Measurements from ENCODE around the gene ADM2.

Gene ADM2

DNA sequence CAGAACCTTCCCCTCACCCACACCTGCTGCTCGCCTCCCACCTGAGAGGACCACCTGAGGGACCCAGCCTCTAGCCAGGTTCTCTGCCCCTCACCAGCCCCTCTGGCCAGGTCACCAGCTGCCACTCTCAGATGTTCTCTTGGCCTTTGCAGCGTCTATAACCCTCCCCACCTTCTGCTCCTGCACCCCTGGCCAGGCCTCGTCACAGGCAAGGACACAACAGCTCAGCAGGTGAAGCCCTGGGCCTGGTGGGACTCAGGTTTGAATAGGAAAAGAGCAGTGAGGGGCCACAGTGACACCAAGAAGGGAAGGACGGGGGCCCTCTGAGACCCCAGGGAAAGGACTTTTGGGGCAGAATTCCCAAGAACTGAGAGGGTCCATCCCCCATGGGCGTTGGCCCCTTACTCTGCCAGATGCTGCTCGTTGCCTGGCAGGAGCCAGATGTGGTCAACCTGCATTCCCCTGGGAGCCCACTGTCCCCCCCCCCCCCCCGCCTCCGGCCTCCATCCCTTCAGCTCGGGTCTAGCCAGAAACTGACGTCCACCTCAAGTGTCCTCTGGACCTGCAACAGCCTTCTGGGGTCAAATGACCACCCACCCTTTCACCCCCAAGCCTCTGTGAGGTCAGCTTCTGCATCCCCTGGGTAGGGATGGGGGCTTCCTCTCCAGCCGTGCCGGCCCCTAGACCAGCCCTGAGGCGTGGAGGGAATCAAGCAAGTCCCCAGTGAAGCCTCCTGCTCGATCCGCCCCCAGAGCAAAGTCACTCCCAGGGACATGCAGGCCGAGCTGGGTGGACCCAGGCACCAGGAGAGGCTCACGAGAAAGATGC lies 35.2 kb upstream of the ADM2 start:
- no peak for DNase-seq

DNA sequence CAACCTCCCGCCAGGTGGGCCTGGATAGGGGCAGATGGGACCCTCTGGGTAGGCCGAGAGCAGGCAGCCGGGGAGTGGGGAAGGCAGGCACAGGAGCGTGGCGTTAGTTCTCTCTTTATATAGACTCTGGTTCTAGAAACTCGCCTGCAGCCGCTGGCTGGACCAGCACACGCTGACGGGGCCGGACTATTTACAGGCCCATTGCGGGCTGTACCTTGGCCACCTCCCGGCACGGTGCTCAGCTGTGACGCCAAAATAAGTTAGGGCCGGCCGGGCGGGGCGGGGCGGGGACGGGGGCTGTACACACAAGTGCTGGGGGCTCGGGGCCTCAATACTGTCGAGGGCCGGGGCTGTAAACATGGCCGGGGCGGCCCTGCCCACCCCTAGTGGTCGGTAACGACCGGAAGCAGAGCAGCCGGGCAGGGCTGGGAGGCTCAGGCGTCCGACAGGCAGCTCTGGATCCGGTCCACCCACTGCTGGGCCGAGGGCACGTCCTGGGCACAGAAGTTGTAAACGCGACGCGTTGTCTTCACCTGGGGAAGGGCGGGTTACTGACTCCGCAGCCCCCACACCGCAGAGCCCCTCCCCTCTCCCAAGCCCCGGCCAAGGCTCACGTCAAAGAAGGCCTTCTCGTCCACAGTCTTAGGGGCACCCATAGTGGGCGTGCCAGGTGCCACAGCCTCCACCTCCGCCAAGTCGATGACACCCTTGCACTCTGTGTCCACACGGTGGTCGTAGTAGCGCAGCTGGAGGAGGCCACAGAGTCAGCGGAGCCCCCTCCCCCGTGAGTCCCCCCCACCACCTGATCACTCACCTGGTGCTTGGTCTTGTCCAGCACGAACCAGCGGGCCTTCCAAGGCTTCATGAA lies 34.4 kb upstream of the ADM2 start:
- no peak for DNase-seq

GRCh38 chr22:50447576-50448551 lies 33.5 kb upstream of the ADM2 start:
- DNase-seq = no peak

DNA sequence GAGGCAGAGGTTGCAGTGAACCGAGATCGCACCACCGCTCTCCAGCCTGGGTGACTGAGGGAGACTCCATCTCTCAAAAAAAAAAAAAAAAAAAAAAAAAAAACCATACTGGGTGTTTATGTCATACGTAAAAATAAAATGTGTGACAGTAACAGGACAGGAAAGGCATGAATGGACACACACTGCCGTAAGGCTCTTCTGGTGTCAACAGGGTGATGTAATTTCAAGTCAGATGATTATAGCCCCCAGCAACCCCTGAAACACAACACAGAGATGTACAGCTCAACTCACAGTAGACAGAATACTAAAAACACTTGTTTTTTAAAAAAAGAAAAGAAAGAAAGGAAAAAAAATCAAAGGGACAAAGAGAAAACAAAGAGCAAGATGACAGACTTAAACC lies 28.7 kb upstream of the ADM2 start:
- no peak for DNase-seq

DNA sequence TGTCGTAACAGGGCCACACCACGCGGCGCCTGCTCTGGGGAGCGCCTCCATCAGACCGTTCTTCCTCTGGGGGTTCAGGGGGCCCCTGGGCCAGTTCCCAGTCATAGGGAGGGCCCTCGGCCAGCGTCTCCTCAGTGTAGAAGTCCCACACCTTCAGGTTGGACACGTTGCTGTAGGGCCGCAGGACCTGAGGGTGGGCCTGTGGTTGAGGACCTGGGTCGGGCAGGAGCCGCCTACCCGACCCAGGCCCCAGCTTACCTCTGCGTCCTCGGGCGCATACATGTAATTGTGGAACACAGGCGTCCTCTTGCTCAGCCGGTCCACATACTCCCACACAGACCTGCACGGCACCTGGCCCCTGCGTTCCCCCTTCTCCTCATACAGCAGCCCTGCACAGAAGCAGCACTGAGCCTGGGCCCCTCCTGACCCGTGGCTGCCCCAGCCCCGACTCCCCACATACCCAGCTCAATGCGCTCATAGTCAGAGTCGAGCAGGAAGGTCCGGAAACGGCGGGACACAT lies 26.7 kb upstream of the ADM2 start:
- no peak for DNase-seq

DNA sequence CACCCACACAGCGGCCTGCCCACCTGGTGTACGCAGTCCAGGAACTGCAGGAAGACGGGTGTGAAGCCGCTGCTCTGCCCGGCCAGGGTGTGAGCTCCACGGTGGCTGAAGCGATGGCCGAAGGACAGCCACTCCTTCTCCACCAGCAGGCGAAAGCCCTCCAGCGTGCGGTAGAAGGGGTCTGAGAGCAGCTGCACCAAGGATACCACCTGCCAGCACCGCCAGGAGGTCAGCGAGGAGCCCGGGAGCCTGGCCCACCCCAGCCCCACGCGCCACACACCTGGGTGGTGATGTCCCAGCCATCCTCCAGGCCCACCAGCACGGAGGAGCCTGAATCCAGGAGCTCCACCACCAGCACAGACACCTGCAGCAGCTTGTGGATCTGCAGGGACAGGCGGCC lies 26.1 kb upstream of the ADM2 start:
- no peak for DNase-seq

GRCh38 chr22:50456026-50456425 lies 25.3 kb upstream of the ADM2 start:
- no peak for DNase-seq

GRCh38 chr22:50456466-50457234 lies 24.7 kb upstream of the ADM2 start:
- DNase-seq = no peak

GRCh38 chr22:50459016-50459415 lies 22.3 kb upstream of the ADM2 start:
- no peak for DNase-seq

DNA sequence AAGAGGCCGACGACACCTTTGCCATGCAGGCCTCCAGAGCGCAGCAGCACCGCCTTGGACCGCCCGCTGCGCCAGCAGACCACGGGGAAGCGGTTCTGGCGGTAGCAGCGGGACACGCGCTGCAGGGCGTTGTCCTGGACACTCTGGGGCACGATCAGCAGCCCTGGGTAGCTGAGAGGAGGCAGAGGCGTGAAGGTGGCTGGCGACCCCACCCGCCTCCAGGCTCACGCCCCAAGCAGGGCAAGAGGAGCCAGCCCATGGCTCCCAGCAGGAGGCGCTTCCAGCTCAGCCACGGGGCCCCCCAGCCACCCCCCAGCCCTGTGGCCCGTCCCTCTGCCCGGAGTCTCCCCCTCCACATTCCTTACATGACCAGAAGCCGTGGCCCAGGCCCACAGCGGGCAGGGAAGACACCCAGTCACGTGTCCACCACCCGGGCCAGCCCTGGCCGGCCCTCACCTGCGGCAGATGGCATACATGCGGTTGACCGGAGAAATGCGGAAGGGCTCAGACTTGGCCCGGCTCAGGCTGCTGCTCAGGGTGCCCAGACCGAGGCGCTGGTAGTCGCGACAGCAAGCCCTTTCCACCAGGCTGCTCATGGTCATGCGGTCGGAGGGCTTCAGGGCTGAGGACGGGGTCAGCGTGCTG lies 21.7 kb upstream of the ADM2 start:
- DNase-seq = no peak

- DNase-seq = no peak
Measured at GRCh38 chr22:50460938-50461337, 20.4 kb upstream of the ADM2 start.

- no peak for DNase-seq
Measured at GRCh38 chr22:50461536-50461935, 19.8 kb upstream of the ADM2 start.

- DNase-seq = no peak
Measured at GRCh38 chr22:50461979-50462540, 19.3 kb upstream of the ADM2 start.

DNA sequence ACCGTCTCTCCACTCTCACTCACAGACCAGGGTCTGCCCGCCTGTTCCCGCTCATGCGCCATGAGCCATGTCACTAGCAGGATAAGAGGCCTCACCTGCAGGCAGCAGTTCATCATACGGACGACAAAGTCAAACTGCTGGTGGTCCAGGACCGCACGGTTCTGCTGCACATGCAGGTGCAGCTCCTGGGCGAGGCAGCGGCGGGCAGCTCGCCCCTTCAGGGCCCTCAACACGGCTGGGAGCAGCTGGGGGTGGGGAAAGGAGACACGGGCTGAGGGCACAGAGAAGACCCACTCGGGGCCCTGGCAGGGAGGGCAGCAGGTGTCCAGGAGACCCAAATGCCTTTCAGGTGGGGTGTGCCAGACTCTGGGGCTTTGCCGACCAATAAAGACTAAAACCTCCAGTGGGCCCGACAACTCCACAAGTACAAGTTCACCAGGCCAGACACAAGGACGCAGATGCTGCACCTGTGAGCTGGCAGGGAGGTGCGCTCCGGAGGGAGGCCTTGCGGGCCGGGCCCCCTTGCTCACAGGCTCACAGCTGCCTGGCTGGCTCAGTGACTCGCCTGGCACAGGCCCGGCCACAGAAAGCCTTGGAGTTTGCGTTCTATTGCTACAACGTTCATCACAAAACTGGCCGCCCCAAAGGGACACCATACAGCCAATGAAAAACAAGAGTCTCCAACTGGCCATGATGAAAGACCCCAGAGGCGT lies 18.0 kb upstream of the ADM2 start:
- DNase-seq = no peak

DNA sequence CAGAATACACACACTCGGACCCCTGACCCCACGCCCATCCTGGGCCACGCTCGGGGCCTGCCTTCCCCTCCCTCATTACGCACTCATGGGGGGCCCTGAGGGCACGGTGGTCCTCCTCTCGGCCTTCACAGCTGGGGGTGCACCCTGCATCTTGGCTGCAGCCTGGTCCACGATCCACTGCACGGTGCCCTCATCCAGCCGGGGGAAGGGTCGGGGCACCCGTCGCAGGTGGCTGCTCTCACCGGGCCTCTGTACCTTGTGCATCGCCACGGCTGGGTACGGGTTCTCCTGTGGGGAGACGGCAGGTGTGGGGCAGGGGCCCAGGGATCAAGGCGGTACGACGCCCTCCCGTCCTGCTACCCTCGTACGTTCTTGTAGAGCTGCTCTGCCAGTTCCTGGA lies 16.9 kb upstream of the ADM2 start:
- DNase-seq = no peak

- no peak for DNase-seq
Measured at GRCh38 chr22:50465066-50465930, 16.0 kb upstream of the ADM2 start.

DNA sequence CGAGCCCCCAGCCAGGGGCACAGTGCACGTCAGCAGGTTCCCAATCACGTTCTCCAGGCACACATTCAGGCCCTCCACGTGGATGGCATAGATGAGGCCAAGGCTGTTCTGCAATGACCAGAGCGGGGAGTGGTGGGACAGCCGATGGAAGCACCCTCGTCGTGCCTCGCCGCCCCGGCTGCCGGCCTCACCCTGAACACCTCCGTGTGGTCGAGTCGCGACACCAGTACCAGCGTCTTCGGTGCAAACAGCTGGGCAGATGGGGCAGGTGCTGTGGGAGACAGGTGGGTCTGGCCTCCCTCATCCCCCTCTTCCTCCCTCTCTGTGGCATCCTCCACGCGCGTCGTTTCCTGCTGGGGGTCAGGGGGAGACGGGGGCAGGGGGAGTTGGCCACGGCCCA lies 14.0 kb upstream of the ADM2 start:
- DNase-seq = no peak

DNA sequence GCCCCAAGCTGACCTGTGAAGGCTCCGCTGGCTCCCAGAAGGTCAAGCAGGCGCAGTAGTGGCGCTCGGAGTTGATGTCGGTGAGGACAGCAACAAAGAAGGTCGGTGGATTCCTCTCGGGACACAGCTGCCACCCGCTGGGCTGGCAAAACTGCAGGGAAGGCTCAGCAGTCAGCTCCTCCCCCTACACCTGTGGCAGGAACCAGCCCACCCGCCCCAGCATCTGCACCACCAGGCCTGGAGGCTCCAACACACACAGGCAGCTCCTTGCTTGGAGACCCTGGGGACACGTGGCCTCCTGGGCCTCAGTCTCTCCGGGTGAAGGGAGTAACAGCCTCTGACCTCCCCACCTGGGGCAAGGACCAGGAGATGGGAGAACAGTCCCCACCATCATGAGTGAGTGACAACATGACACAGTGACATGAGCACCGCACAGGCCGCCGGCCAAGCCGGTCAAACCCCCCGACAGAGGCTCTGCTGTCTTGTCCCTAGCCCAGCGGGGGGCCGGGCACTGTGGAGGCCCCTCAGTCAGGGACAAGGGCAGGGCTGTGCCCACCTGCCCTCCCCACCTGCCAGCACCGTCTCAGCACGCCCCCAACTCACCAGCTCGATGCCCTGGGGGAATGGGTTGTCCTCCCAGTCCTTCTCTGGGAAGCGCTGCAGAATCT lies 13.4 kb upstream of the ADM2 start:
- DNase-seq = no peak

DNA sequence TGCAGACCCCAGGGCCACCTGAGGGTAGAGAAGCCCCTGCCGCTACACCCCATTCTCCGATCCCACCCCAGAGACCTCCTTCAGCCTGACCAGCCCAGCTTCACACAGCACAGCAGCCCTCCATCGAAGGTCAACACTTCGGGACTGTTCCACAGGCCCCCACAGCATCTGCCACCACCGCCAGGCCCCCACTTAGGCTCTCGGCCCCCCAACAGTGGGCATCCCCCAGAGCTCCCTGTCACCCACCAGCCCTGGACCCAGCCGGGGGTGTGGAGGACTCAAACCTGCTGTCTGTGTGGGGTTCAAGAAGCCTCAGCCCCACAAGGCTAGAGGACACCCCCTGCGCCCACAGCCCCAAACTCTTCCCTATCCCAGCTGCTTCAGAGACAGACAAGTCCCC lies 12.7 kb upstream of the ADM2 start:
- DNase-seq = no peak

Data from stimulated activated CD4-positive, alpha-beta T cell treated with anti-CD3 and anti-CD28 coated beads, Interleukin-2, amount 100 ng/mL, for 24 hours (primary cell).